Neural progenitor cell (in vitro differentiated cells): ENCODE data around the gene RNGTT.

ENCODE experiments used
- CTCF ChIP-seq: fragments of 200-600 bp; sonication (generic); IDR thresholded peaks from 2 replicates; pipeline ENCODE4 v1.5.1; 2017; ENCODE audit warnings: antibody characterized with exemption, mild to moderate bottlenecking
- EZH2 ChIP-seq: fragments of 200-600 bp; sonication (generic); IDR thresholded peaks from 2 replicates; pipeline ENCODE4 v1.6.1; 2017; ENCODE audit warnings: antibody characterized with exemption, mild to moderate bottlenecking, moderate library complexity
- EZH2phosphoT487 ChIP-seq: fragments of 200-600 bp; sonication (generic); IDR thresholded peaks from 2 replicates; pipeline ENCODE4 v1.6.1; 2017; ENCODE audit warnings: antibody characterized with exemption

DNA sequence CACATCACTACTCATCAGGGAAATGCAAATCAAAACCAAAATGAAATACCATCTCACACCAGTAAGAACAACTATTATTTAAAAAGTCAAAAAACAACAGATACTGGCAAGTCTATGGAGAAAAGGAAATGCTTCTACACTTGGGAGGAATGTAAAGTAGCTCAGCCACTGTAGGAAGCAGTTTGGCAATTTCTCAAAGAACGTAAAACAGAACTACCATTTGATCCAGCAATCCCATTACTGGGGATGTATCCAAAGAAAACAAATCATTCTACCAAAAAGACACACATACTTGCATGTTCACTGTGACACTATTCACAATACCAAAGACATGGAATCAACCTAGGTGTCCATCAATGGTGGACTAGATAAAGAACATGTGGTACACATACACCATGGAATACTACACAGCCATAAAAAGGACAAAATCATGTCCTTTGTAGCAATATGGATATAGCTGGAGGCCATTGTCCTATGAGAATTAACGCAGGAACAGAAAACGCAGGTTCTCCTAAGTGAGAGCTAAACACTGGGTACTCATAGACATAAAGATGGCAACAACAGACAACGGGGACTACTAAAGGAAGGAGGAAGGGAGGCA is 260.4 kb downstream of the RNGTT start:
- TF ChIP-seq CTCF (no peak), EZH2phosphoT487 (no peak), EZH2 (no peak)
